AG10803 (cell line): ENCODE data around the gene HOXD9.

Experiments used
- DNase-seq: peaks from one replicate; pipeline ENCODE4 v3.0.0; 2010; ENCODE audit warnings: low read depth
- H3K4me3 ChIP-seq: 2 replicates; pipeline ENCODE4 v1.5.1; 2011; ENCODE audit warnings: mild to moderate bottlenecking, low read length, control low read depth
- TF ChIP-seq, protein P1 (sequence below): conservative IDR thresholded peaks from 2 replicates; pipeline ENCODE4 v1.5.1; 2011; ENCODE audit warnings: mild to moderate bottlenecking, low read length, control low read depth, inconsistent platforms

Gene HOXD9

DNA sequence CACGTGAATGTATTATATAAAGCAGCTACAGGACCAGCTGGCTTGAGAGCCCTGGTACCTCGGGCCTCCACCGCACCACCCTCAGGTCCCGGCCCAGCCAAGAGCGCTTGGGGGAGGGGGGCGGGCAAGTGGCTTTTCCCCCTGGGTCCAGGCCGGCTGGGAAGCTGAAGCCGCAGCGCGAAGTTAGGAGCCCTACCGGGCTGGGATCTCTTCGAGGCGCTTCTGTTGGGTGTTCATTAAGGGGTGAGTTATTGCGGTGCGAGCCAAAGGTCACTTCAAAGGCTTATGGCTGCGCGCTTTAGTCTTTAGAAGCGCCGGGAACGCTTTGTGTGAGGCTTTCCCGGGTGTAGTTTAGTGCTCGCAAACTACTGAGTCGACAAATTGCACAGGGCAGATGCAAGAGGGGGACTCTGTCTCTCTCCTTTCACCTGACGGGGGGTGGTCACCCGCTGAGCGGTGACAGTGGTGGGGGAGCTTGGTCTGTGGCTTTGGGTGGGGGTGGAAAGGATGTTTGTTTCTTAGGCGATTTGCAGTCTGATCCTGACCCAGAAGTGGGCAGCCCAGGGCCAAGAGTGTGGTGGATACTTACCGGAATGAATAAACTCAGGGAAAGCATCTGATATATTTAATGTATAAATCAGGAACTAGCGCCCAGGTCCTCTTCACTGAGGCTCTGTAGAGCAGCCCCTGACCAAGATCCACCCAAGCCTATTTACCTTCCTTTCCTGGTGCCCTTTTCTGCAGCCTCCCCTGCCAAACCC is 40.6 kb downstream of the HOXD9 start:
- TF ChIP-seq, protein P1, sequence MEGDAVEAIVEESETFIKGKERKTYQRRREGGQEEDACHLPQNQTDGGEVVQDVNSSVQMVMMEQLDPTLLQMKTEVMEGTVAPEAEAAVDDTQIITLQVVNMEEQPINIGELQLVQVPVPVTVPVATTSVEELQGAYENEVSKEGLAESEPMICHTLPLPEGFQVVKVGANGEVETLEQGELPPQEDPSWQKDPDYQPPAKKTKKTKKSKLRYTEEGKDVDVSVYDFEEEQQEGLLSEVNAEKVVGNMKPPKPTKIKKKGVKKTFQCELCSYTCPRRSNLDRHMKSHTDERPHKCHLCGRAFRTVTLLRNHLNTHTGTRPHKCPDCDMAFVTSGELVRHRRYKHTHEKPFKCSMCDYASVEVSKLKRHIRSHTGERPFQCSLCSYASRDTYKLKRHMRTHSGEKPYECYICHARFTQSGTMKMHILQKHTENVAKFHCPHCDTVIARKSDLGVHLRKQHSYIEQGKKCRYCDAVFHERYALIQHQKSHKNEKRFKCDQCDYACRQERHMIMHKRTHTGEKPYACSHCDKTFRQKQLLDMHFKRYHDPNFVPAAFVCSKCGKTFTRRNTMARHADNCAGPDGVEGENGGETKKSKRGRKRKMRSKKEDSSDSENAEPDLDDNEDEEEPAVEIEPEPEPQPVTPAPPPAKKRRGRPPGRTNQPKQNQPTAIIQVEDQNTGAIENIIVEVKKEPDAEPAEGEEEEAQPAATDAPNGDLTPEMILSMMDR = no peak
- no peak overlapping the region for H3K4me3 ChIP-seq
- DNase-seq = no peak

DNA sequence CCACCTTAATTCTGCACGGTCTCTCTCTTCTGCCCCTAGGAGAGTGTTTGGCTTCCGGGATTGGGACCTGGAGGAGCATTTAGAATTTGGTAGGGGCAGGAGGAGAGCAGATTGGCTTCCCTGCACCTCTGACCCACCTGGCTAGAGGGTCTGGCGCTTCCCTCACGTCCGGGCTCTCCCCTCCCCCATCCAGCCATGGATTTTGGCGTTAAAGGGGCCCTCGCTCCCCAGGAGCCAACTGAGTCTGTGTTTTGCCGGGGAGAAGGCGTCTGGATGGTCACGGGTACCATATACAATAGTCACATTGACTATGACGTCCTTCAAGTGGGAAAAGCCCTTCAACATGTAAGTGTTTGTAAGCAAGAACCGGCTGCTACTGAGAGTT is 41.1 kb downstream of the HOXD9 start:
- TF ChIP-seq, protein P1 = no peak
- no peak overlapping the region for H3K4me3 ChIP-seq
- no peak for DNase-seq

DNA sequence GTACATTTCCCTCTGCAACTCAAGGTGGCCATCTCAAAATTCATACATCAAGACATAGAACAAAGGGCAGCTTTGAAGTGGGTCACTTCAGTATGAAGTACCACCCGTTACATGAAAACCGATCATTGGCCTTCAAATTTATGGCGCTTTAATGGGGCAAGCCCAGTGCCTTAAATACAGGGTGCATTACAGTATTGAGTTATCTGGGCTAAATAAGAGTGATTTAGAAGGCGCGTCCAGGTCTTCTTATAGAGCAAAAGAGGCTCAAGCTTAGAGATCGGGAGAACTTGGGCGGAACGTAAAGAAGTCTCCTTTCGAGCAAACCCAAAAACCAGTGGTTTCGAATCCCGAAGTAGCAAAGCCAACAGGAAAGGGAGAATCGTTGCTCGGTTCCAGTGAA is 41.7 kb downstream of the HOXD9 start:
- no peak for DNase-seq
- TF ChIP-seq, protein P1 = no peak
- no peak overlapping the region for H3K4me3 ChIP-seq

DNA sequence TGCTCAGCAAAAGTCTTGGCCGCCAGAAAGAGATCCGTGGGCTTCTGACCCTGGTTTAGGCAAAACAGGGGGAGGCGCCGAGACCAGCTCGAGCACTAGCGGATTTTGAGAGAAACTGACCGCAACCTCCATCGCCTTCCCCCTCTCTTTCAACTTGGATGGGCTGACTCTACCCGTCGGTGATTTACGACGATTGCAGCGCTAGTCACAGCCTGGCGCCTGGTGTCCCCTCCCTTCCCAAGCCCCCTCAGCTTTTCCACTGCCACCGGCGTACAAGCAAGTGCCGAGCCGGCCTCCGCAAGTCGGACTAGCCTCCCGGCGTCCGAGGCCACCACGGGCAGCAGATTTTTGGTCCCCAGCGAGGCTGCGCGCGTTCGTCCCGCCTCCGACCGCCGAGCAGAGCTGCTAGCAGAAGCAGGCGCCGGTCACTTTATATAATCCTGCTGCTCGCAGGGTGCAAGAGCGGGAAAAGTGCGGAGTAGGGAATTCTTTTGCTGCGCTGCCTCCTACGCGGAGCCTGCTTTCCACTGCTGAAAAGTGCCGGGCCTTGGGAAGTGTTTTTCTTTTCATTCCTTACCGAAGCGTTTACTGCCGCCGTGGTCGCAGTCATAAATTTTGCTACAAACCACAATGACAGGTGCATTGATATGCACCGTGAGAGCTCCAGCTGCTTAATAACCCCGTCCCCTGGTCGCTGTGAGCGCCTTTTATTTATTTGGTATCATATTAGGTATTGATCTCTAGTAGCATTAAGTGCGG is 42.3 kb downstream of the HOXD9 start:
- DNase-seq = no peak
- H3K4me3 ChIP-seq = no peak overlapping the region
- TF ChIP-seq, protein P1 = no peak

DNA sequence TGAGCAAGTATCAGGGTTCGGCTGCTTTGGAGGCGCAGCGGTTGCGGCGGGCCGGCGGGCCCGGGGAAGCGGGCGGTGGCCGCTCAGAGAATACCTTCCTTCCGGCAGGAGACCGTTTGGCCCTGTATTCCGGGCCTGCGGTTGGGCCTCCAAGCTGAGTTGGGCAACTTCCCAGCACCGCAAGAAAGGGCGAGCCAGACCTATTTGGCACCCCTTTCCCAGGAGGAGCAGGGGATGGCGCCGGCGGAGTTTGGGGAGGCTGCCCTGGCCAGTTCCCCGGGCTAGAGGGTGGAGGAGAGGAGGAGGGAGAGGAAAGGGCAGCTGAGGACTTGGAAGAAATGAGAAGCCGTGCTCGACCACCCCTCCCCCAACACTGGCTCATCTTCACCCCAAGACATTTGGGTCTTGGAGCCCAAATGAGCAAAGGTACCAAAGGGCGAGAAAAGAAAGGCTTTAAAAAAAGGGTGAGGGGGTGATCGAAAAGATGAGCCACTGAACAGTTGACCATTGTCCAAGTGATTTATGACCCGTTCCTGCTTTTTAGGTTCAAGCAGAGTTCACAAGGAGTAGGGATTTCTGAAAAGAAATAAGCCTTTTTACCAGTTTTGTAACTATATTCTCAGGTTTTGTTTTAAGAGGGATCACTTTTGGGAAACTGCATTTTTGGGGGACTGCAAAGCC is 43.0 kb downstream of the HOXD9 start:
- no peak overlapping the region for H3K4me3 ChIP-seq
- no peak for DNase-seq
- TF ChIP-seq, protein P1 = no peak

DNA sequence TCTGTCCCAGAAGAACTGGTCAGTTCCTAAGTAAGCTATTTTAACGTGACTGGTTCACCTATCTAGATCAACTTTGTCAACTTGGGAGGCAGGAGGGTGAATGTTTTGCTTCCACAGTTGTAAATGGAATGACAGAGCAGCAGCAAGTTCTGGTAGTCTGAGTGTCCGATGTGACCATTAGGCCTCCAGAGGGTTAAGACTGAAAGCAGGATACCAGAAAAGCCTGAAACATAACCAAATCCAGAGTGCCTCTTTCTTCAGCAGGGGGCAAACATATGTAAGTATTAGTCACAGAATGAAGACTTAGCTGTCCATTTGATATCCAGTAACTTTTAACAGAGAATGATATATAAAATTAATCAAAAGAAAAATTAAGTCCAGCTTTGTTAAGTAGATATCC is 43.8 kb downstream of the HOXD9 start:
- DNase-seq = no peak
- no peak overlapping the region for H3K4me3 ChIP-seq
- TF ChIP-seq, protein P1 = no peak
